Heart right ventricle (tissue), 16 donors: ENCODE data around the gene STXBP5. TPM values are rescaled to one million over a fixed set of nuclear protein-coding genes. Genes with fewer than 3 reads are reported as not detected.

Experiments
- ATAC-seq, 8 donors: fragments of 200-7000 bp; cut with Tn5 transposase; one replicate each; pipeline ENCODE4 v1.9.1; 2020; ENCODE audit warnings: mild to moderate bottlenecking in 8 of 8, moderate library complexity in 8 of 8, moderate number of reproducible peaks in 1 of 8
- DNase-seq, 2 donors: peaks; one replicate each; pipeline ENCODE4 v3.0.0-alpha.2; 2020
- H3K27ac ChIP-seq, 10 donors: fragments of 200-600 bp; sonication (generic) in 2 of 10; one replicate each; pipeline versions ENCODE4 v1.5.0 to v1.8.0; 2020 to 2022; ENCODE audit warnings: mild to moderate bottlenecking in 3 of 10
- H3K27me3 ChIP-seq, 7 donors: fragments of 200-600 bp; one replicate each; pipeline ENCODE4 v1.8.0; 2021 to 2022; ENCODE audit warnings: mild to moderate bottlenecking in 2 of 7
- H3K36me3 ChIP-seq, 9 donors: fragments of 200-600 bp; sonication (generic) in 1 of 9; one replicate each; pipeline versions ENCODE4 v1.5.0 to v1.8.0; 2020 to 2022; ENCODE audit warnings: mild to moderate bottlenecking in 2 of 9
- H3K4me1 ChIP-seq, 9 donors: fragments of 200-600 bp; sonication (generic) in 1 of 9; one replicate each; pipeline versions ENCODE4 v1.5.0 to v1.8.0; 2020 to 2022; ENCODE audit warnings: mild to moderate bottlenecking in 4 of 9
- H3K4me3 ChIP-seq, 10 donors: fragments of 200-600 bp; sonication (generic) in 2 of 10; one replicate each; pipeline versions ENCODE4 v1.5.0 to v1.8.0; 2020 to 2022; ENCODE audit warnings: mild to moderate bottlenecking in 7 of 10, moderate library complexity in 2 of 10
- H3K9me3 ChIP-seq, 11 donors: fragments of 200-600 bp in 10 of 11; sonication (generic) in 2 of 11; one replicate each; pipeline versions ENCODE4 v1.5.0 to v1.8.0; 2013 to 2022; ENCODE audit warnings: mild to moderate bottlenecking in 2 of 11, control low read depth in 1 of 11, moderate library complexity in 1 of 11
- CTCF ChIP-seq, 9 donors: fragments of 200-600 bp; sonication (generic) in 2 of 9; IDR thresholded peaks; one replicate each; pipeline versions ENCODE4 v1.5.0 to v1.8.0; 2021 to 2022; ENCODE audit warnings: antibody characterized with exemption in 9 of 9, mild to moderate bottlenecking in 5 of 9, moderate library complexity in 1 of 9
- WGBS, 2 donors: extraction: QIAGEN DNeasy Blood & Tissue Kit; methylation state at CpG; one replicate each; pipeline ENCODE4 v1.1.7; 2013; ENCODE audit warnings: inconsistent platforms in 1 of 2; 5-methylcytosine and 5-hydroxymethylcytosine counted together
- intact Hi-C, 10 donors: fragments of 100-400 bp; cut with DNase I; formaldehyde crosslinking; loops; one replicate each; pipeline versions ENCODE4 v1.11.1 to v1.14.2; 2022
- polyA plus RNA-seq, 2 donors: library from polyadenylated mRNA; stranded (reverse); fragments of 200-250 nt; gene quantifications; one replicate each; pipeline ENCODE4 v1.2.3, GENCODE V29; 2013
- total RNA-seq, 10 donors: library from RNA; stranded (reverse); fragmentation: NEBNext Ultra II Directional in 3 of 10; extraction: Animal tissue kit (Norgen Biotek cat#: 25700) in 3 of 10; gene quantifications; one replicate each; pipeline versions ENCODE4 v1.2.1 to v1.2.4, GENCODE V29; 2021 to 2023
- donor health status: Arrhythmogenic right ventricular cardiomyopathy.
- donor health status: ischemic (EF 13 %, LVEDD 7.1; RV severe dilation, severe dysfunction).
- donor health status: healthy with polysubstance abuse.
- donor health status: DM: no; HTN: yes; CAD: no.
- donor health status: DM: no; HTN: no; CAD: no.
- donor health status: ischemic (EF 25% LVEDD 6.9; RV normal size, moderate dysfunction).
- donor health status: ischemic (EF 25% LVEDD 5.7; RV mildly dilated, moderate dysfunction).
- donor health status: healthy.
- donor health status: DM: yes; HTN: yes; CAD: no.
- donor health status: Ischemic cardiomyopathy.
- donor health status: ischemic (EF 35%, LVEDD 5.7; RV mildly dilated, moderate dysfunction).
- donor health status: nonischemic (EF 11% LVEDD 7.7; RV severe dilation, severe dysfunction).
- donor health status: DM: yes; HTN: yes; CAD: no.
- donor health status: PGD.
- donor health status: ischemic (EF 29% LVEDD 5.4; RV normal size, mild dysfunction).
- donor health status: nonischemic (EF 23%, LVEDD 6.1; RV moderate dilation, normal function).

Gene STXBP5
- total and polyA plus RNA-seq, 12 donors: 2.8 to 23.2 (median 13.4) TPM

DNA sequence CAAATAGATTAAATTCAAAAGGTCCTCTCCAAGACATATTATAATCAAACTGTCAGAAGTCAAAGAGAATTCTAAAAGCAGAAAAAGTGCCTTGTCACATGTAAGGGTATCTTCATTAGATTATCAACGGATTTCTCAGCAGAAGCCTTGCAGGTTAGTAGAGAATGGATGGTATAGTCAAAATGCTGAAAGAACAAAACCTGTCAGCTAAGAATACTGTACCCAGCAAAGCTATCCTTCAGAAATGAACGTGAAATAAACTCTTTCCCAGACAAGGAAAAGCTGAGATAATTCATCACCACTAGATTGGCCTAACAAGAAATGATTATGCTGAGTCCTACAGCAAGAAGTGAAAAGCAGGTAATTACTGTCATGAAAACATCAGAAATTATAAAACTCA, 92.9 kb downstream of the STXBP5 start:
- ATAC-seq: no peak
- H3K9me3 ChIP-seq: peaks cover 0 to 39% (median 4%) of the 10 kb centered on the region in 11 donors
- no peaks in the 10 kb centered on the region for H3K27me3 ChIP-seq
- intact Hi-C loops: no loop called here
- H3K27ac ChIP-seq: no peak overlapping the region
- no peak for DNase-seq
- TF ChIP-seq CTCF (IDR thresholded peaks at IDR 0.05): no peak
- no peaks in the 10 kb centered on the region for H3K4me1 ChIP-seq
- no peak overlapping the region for H3K4me3 ChIP-seq
- WGBS, 2 donors: 98 to 99% methylated on average over 2 of the region's 2 CpGs
- H3K36me3 ChIP-seq: peaks cover 0 to 44% (median 8%) of the 10 kb centered on the region in 9 donors

DNA sequence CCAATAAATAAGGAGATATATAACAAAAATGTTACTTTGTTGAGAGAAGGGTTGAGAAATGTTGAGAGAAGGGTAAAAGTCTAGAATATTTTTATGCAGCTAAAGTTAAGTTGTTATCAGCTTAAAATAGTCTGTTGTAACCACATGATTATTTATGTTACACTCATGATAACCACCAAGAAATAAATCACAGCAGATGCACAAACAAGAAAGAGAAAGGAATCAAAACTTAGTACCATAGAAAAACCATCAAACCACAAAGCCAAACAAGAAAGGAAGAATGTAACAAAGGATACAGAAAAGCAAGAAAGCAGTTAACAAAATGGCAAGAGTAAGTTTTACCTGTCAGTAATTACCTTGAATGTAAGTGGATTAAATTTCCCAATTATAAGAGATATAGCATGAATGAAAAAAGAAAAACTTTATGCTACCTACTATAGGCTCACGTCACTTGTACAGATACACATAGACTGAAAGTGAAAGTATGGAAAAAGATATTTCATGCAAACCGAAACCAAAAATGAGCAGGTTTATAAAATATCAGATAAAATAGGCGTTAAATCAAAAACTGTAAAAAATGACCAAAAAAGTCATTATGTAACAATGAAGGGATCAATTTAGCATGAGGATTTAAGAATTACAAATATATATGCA, 93.6 kb downstream of the STXBP5 start:
- whole genome bisulfite sequencing, 2 donors: 97 to 99% methylated on average over 3 of the region's 3 CpGs

GRCh38 chr6:147298461-147298860, 94.2 kb downstream of the STXBP5 start:
- intact Hi-C loops: no loop called here
- Histone ChIP-seq H3K4me3 (no peak overlapping the region), H3K4me1 (no peaks in the 10 kb centered on the region), H3K36me3 (peaks cover 0 to 46% (median 8%) of the 10 kb centered on the region in 9 donors), H3K27ac (no peak overlapping the region), H3K9me3 (peaks cover 0 to 42% (median 4%) of the 10 kb centered on the region in 11 donors), H3K27me3 (no peaks in the 10 kb centered on the region)
- DNase-seq (no peak), ATAC-seq (no peak)
- no peak for TF ChIP-seq CTCF (IDR thresholded peaks at IDR 0.05)
- 95% methylated on average over 2 of the region's 2 CpGs for WGBS, 2 donors

More for the DNA sequence above, 93.6 kb downstream of the STXBP5 start:
- no peaks in the 10 kb centered on the region for H3K27me3 ChIP-seq
- H3K4me1 ChIP-seq: no peaks in the 10 kb centered on the region
- H3K9me3 ChIP-seq: peaks cover 0 to 39% (median 4%) of the 10 kb centered on the region in 11 donors
- ATAC-seq (no peak), DNase-seq (no peak)
- no peak for TF ChIP-seq CTCF (IDR thresholded peaks at IDR 0.05)
- intact Hi-C loops: no loop called here
- H3K36me3 ChIP-seq: peaks cover 0 to 46% (median 8%) of the 10 kb centered on the region in 9 donors
- H3K27ac ChIP-seq: no peak overlapping the region
- no peak overlapping the region for H3K4me3 ChIP-seq

DNA sequence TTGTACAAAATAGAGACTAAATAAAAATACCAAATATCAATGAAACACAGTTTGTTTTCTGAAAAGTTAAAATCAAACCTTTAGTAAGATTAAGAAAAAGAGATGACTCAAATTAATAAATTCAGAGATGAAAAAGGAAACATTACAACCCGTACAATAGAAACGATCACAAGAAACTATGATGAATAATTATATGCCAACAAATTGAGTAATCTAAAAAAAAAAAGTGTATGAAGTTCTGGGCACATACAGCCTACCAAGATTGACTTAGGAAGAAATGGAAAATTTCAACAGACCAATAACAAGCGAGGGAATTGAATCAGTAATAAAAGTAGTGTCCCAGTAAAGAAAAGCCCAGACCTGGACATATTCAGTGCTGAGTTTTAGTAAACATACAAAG, 94.8 kb downstream of the STXBP5 start:
- no peak for ATAC-seq
- Histone ChIP-seq H3K4me1 (no peaks in the 10 kb centered on the region), H3K27ac (no peak overlapping the region), H3K27me3 (no peaks in the 10 kb centered on the region), H3K9me3 (peaks cover 0 to 44% (median 4%) of the 10 kb centered on the region in 11 donors), H3K4me3 (no peak overlapping the region), H3K36me3 (peaks cover 0 to 49% (median 8%) of the 10 kb centered on the region in 9 donors)
- no peak for DNase-seq
- no peak for TF ChIP-seq CTCF (IDR thresholded peaks at IDR 0.05)
- intact Hi-C loops: no loop called here
- WGBS, 2 donors: 98% methylated on average over 3 of the region's 3 CpGs
